ENCODE measurements around the gene CARM1. TPM values are rescaled to one million over a fixed set of nuclear protein-coding genes. Genes with fewer than 3 reads are reported as not detected.

Gene CARM1
- total and polyA plus RNA-seq, 2 of the 13 experiments (the other 11 are each of a cell fraction or from before 2014, with no cell fraction given) = 27.6 to 55.8 TPM

DNA sequence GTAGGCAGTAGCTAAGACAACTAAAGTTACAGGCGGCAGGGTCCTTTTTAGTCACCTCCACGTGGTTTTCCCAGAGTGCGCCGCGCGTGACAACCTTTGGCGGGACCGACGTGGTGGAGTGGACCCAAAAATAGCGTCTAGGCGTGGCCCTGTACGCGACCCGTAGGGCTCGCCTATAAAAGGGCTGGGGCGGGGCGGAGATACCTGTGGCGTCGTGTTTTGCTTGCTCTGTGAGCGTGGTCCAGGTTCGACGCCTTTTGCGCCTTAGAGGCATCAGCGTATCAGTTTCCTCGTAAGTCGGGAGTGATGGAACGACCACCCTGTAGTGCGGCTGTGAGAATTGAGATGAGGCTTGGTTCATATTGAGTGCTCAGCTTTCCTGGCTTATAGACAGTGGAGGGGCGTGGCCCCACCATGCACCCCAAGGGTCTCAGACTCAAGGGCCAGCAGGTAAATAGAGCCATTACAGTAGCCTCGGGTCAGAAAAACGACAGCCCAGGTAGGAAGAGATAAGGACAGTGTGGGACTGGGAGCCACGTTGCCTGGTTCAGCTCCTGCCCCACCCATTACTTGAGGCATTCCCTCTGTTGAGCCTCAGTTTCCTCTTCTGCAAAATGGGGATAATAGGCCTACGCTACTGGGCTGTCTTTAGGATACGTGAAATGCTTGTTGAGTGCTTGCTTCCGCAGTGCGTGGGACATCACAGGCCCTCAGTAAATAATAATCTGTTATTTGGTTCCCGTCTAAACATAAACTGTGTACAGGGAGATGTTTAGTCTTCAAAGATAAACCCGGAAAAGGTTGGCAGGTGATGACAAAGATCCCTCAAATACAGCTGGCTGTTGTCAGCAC, 34.6 kb upstream of the CARM1 start (continued):
- TF ChIP-seq RBM39 (IDR thresholded peaks at IDR 0.05; ENCODE audit: low read depth, low read length, poor library complexity, severe bottlenecking) (peak; percentile 73), KLF15 (CRISPR knock-in tag; IDR thresholded peaks at IDR 0.05; ENCODE audit: borderline replicate concordance) (no peak), HNRNPLL (IDR thresholded peaks at IDR 0.05; ENCODE audit: low read depth, low read length, poor library complexity, severe bottlenecking) (no peak), TARDBP (CRISPR knock-in tag; IDR thresholded peaks at IDR 0.05) (peak; percentile 5; the same call in 1 of the 2 replicates), HES4 (CRISPR knock-in tag; IDR thresholded peaks at IDR 0.05; ENCODE audit: borderline replicate concordance) (peak; percentile 25; the same call in 1 of the 2 replicates), ZNF34 (CRISPR knock-in tag; IDR thresholded peaks at IDR 0.05; ENCODE audit: borderline replicate concordance) (no peak), ZFP1 (CRISPR knock-in tag; IDR thresholded peaks at IDR 0.05) (peak; percentile 14; the same call in 1 of the 2 replicates), CREM (IDR thresholded peaks at IDR 0.05) (peak; percentile 5; the same call in 1 of the 2 replicates), CREM (CRISPR knock-in tag; IDR thresholded peaks at IDR 0.05) (no peak), CENPX (CRISPR knock-in tag; IDR thresholded peaks at IDR 0.05) (no peak), GFI1 (CRISPR knock-in tag; IDR thresholded peaks at IDR 0.05; ENCODE audit: borderline replicate concordance) (peak; percentile 9; the same call in 1 of the 2 replicates), CHD2 (IDR thresholded peaks at IDR 0.05; ENCODE audit: low read depth, low read length) (no peak), ZBTB3 (CRISPR knock-in tag; IDR thresholded peaks at IDR 0.05; ENCODE audit: borderline replicate concordance, low read depth) (no peak), HNF4G (IDR thresholded peaks at IDR 0.05; ENCODE audit: borderline replicate concordance, low read depth, low read length) (no peak), HNF4G (CRISPR knock-in tag; IDR thresholded peaks at IDR 0.05; ENCODE audit: borderline replicate concordance, low read depth) (peak; percentile 45; the same call in 1 of the 2 replicates)
- TF ChIP-seq, protein P1, sequence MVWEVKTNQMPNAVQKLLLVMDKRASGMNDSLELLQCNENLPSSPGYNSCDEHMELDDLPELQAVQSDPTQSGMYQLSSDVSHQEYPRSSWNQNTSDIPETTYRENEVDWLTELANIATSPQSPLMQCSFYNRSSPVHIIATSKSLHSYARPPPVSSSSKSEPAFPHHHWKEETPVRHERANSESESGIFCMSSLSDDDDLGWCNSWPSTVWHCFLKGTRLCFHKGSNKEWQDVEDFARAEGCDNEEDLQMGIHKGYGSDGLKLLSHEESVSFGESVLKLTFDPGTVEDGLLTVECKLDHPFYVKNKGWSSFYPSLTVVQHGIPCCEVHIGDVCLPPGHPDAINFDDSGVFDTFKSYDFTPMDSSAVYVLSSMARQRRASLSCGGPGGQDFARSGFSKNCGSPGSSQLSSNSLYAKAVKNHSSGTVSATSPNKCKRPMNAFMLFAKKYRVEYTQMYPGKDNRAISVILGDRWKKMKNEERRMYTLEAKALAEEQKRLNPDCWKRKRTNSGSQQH (CRISPR knock-in tag; IDR thresholded peaks at IDR 0.05; ENCODE audit: low read depth) = no peak
- TF ChIP-seq, protein P2, sequence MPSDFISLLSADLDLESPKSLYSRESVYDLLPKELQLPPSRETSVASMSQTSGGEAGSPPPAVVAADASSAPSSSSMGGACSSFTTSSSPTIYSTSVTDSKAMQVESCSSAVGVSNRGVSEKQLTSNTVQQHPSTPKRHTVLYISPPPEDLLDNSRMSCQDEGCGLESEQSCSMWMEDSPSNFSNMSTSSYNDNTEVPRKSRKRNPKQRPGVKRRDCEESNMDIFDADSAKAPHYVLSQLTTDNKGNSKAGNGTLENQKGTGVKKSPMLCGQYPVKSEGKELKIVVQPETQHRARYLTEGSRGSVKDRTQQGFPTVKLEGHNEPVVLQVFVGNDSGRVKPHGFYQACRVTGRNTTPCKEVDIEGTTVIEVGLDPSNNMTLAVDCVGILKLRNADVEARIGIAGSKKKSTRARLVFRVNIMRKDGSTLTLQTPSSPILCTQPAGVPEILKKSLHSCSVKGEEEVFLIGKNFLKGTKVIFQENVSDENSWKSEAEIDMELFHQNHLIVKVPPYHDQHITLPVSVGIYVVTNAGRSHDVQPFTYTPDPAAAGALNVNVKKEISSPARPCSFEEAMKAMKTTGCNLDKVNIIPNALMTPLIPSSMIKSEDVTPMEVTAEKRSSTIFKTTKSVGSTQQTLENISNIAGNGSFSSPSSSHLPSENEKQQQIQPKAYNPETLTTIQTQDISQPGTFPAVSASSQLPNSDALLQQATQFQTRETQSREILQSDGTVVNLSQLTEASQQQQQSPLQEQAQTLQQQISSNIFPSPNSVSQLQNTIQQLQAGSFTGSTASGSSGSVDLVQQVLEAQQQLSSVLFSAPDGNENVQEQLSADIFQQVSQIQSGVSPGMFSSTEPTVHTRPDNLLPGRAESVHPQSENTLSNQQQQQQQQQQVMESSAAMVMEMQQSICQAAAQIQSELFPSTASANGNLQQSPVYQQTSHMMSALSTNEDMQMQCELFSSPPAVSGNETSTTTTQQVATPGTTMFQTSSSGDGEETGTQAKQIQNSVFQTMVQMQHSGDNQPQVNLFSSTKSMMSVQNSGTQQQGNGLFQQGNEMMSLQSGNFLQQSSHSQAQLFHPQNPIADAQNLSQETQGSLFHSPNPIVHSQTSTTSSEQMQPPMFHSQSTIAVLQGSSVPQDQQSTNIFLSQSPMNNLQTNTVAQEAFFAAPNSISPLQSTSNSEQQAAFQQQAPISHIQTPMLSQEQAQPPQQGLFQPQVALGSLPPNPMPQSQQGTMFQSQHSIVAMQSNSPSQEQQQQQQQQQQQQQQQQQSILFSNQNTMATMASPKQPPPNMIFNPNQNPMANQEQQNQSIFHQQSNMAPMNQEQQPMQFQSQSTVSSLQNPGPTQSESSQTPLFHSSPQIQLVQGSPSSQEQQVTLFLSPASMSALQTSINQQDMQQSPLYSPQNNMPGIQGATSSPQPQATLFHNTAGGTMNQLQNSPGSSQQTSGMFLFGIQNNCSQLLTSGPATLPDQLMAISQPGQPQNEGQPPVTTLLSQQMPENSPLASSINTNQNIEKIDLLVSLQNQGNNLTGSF (CRISPR knock-in tag; IDR thresholded peaks at IDR 0.05) = peak; percentile 65; the same call in 1 of the 2 replicates
- TF ChIP-seq, protein P3, sequence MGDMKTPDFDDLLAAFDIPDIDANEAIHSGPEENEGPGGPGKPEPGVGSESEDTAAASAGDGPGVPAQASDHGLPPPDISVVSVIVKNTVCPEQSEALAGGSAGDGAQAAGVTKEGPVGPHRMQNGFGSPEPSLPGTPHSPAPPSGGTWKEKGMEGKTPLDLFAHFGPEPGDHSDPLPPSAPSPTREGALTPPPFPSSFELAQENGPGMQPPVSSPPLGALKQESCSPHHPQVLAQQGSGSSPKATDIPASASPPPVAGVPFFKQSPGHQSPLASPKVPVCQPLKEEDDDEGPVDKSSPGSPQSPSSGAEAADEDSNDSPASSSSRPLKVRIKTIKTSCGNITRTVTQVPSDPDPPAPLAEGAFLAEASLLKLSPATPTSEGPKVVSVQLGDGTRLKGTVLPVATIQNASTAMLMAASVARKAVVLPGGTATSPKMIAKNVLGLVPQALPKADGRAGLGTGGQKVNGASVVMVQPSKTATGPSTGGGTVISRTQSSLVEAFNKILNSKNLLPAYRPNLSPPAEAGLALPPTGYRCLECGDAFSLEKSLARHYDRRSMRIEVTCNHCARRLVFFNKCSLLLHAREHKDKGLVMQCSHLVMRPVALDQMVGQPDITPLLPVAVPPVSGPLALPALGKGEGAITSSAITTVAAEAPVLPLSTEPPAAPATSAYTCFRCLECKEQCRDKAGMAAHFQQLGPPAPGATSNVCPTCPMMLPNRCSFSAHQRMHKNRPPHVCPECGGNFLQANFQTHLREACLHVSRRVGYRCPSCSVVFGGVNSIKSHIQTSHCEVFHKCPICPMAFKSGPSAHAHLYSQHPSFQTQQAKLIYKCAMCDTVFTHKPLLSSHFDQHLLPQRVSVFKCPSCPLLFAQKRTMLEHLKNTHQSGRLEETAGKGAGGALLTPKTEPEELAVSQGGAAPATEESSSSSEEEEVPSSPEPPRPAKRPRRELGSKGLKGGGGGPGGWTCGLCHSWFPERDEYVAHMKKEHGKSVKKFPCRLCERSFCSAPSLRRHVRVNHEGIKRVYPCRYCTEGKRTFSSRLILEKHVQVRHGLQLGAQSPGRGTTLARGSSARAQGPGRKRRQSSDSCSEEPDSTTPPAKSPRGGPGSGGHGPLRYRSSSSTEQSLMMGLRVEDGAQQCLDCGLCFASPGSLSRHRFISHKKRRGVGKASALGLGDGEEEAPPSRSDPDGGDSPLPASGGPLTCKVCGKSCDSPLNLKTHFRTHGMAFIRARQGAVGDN (CRISPR knock-in tag; IDR thresholded peaks at IDR 0.05) = peak; percentile 100
